Measurements from ENCODE around the gene TNFRSF13B.

DNA sequence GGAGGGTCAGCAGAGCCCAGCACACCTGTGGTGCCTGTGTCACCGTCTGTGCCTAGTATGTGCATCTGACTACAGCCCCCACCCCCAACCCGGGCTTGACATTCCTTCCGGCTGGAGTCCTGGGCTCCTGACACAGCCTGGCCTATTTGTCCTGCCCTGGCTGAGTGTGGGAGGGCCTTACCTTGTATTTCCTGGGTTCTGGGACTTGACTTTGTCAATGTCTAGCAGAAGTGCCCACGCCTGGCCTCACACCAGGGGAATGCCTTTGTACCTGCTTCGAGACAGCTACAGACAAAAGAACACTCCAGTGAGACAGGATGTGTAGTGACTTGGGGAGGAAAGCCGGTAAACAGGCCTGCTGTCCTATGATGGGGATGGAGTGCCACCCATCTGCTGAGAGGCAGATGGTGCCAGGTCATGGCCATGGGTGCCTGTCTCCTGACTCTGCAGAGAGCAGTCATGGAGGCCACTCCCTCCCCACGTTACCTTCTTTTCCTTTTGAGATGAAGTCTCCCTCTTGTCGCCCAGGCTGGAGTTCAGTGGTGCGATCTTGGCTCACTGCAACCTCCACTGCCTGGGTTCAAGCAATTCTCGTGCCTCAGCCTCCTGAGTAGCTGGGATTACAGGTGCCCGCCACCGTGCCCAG, 42.8 kb downstream of the TNFRSF13B start:
- TF ChIP-seq, protein P1, sequence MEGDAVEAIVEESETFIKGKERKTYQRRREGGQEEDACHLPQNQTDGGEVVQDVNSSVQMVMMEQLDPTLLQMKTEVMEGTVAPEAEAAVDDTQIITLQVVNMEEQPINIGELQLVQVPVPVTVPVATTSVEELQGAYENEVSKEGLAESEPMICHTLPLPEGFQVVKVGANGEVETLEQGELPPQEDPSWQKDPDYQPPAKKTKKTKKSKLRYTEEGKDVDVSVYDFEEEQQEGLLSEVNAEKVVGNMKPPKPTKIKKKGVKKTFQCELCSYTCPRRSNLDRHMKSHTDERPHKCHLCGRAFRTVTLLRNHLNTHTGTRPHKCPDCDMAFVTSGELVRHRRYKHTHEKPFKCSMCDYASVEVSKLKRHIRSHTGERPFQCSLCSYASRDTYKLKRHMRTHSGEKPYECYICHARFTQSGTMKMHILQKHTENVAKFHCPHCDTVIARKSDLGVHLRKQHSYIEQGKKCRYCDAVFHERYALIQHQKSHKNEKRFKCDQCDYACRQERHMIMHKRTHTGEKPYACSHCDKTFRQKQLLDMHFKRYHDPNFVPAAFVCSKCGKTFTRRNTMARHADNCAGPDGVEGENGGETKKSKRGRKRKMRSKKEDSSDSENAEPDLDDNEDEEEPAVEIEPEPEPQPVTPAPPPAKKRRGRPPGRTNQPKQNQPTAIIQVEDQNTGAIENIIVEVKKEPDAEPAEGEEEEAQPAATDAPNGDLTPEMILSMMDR (IDR thresholded peaks at IDR 0.05) = no peak
- no peak for TF ChIP-seq EP300 (IDR thresholded peaks at IDR 0.05; ENCODE audit: low read depth)
- no peak for TF ChIP-seq POLR2AphosphoS5 (IDR thresholded peaks at IDR 0.05)
